GM12891 (cell line): ENCODE measurements around the gene SORCS2.

Experiments
- POLR2A ChIP-seq: IDR thresholded peaks from 2 replicates; pipeline ENCODE4 v1.6.1; 2011; ENCODE audit warnings: low read depth, low read length, control low read depth
- POLR2AphosphoS5 ChIP-seq: IDR thresholded peaks from 2 replicates; pipeline ENCODE4 v1.6.1; 2011; ENCODE audit warnings: low read depth, low read length, control low read depth
- SPI1 ChIP-seq: IDR thresholded peaks from 2 replicates; pipeline ENCODE4 v1.6.1; 2011; ENCODE audit warnings: low read depth, low read length, control low read depth

DNA sequence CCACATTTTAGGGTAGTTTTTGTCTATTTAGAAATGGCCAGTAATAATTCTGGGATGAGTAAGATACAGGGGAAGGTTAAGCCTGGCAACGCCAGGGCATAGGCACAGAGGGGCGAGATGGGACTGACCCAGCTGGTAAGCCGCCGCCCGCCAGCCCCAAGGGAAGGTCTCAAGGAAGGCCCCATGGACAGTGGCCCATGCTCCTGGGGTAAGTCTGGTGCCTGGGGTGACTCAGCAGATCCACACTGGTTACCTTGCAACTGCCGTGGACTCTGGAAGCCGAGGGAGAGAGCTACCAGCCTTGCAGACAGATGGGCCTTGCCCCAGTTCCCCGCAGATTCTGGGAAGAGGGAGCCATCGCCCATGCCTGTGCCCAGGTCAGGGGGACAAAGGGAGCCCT, 567.9 kb downstream of the SORCS2 start:
- no peak for TF ChIP-seq POLR2A
- TF ChIP-seq POLR2AphosphoS5 = no peak
- TF ChIP-seq SPI1 = no peak
